Inflammatory macrophage treated with lipopolysaccharide for 1 hour (primary cell): ENCODE measurements around the gene GPR132.
"Not testable (repeated sequence)": the region's sequence is repeated elsewhere in the genome, so short reads cannot be mapped to it uniquely, and the experiment has no call there.

Experiments used
- DNase-seq, 2 donors: peaks; one replicate each; pipeline ENCODE4 v3.0.0-alpha.2; 2020 to 2022

Gene GPR132, protein sequence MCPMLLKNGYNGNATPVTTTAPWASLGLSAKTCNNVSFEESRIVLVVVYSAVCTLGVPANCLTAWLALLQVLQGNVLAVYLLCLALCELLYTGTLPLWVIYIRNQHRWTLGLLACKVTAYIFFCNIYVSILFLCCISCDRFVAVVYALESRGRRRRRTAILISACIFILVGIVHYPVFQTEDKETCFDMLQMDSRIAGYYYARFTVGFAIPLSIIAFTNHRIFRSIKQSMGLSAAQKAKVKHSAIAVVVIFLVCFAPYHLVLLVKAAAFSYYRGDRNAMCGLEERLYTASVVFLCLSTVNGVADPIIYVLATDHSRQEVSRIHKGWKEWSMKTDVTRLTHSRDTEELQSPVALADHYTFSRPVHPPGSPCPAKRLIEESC

DNA sequence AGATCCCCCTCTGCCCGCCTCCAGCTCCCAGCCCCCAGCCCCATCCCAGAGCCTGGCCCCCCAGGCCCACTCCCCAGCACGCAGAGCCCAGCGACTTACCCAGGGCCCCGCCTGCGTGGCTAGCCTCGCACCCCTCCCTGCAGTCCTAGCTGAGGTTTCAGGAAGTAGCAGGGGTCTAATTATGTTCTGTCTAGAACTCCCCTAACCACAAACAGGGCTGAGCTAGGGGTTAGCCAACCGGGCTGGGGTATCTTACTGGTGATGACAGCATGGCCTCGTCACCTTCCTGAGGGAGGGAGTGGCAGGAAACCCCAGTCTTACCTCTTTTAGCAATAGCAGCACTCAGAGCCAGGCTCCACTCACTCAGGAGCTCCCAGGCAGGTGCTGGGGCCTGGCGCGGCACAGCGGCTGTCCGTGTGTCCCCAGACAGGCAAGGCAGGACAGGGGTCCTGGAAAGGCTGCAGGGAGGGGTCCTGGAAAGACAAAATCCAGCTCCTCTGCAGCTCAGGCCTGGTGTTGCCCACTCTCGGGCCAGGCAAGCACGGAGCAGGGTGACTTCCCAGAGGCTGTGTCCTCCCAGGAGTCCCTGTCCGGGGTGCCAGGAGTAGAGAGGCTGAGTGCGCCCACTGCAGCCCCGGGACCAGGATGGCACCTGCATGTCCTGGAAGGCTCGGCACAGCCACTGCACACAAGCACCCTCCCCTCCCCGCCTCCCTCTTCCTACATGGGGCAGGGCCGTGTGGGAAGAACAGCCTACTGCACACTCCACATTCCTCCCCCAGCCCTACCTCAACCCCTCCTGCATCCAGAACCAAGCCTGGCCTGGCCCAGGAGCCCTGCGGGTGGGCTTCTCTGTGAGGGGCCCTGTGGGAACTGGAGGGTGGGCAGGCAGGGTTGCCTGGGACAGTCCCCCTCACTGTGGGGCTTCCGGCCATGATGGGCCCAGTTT, at the start of gene GPR132:
Gene GPR132 (minus strand): TSS at position 151 of the 949 bp plus-strand sequence. CDS start 10,010 bp downstream, outside the sequence.
- peak; percentile 95 to 99 for DNase-seq

DNA sequence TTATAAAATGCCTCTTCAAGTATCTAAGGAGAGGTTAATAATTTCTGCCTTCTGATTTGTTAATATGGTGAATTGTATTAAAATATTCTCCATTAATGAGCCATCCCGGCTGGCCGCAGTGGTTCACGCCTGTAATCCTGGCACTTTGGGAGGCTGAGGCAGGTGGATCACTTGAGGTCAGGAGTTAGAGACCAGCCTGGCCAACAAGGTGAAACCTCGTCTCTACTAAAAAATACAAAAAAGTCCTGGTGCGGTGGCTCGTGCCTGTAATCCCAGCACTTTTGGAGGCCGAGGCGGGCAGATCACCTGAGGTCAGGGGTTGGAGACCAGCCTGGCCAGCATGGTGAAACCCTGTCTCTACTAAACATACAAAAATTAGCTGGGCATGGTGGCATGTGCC, 44.0 kb upstream of the GPR132 start:
- DNase-seq: not testable (repeated sequence)

DNA sequence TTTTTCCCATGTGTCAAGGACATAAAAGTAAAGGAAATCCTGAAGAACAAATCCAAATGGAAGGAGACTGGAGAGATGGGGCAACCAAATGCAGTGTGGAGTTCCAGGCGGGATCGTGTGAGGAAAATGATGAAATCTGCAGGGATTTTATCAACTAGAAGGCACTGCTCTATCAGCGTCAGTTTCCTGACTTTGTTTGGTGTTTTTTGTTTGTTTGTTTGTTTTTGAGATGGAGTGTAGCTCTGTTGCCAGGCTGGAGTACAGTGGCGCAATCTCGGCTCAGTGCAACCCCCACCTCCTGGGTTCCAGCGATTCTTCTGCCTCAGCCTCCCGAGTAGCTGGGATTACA, 43.3 kb upstream of the GPR132 start:
- no peak for DNase-seq

DNA sequence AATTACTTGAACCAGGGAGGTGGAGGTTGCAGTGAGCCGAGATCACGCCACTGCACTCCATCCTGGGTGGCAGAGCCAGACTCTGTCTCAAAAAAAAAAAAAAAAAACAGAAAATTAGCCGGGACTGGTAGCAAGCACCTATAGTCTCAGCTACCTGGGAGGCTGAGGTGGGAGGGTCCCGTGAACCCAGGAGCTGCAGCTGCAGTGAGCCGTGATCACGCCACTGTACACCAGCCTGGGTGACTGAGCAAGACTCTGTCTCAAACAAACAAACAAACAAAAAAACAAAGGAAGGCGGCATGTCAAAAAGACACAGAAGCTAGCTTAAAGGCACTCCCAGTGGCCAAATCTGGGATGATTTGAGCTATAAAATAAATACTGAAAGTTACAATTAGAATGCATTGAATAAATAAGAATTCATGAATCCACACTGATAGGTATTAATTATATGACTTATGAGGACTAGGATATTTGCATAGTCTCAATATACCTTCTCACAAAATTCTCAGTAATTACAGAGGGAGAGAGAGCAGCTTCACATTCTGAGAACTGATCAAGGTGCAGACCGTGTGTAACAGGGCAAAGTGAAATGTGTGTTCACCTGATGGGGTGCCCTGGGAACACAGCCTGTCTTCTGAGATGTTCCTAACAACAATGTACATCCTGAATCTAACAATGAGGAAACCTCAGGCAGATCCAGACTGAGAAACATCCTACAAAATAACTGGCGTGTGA, 42.7 kb upstream of the GPR132 start:
- DNase-seq: no peak

DNA sequence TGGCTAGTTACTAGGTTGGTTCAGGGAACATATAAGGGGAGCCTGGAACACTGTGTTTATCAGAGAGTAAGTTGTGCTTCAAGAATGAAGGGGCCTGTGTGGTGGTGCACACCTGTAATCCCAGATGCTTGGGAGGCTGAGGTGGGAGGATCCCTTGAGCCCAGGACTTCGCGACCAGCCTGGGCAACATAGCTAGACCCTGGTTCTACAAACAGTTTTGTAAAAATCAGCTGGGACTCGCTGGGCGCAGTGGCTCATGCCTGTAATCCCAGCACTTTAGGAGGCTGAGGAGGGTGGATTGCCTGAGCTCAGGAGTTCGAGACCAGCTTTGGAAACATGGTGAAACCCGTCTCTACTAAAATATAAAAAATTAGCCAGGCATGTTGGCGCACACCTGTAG, 42.1 kb upstream of the GPR132 start:
- no peak for DNase-seq

DNA sequence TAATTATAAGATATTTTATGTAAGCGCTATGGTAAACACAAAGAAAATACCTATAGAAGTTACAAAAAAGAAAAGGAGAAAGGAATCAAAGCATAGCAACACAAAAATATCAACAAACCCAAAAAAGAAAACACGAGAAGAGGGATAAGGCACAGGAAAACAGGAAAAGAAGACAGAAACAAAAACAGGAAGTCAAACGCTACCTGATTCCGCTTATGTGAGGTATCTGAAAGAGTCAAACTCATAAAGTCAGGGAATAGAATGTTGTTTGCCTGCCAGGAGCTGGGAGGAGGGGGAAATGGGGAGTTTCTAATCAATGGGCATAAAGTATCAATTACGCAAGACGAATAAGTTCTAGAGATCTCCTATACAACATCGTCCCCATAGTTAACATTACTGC, 39.9 kb upstream of the GPR132 start:
- DNase-seq: no peak

DNA sequence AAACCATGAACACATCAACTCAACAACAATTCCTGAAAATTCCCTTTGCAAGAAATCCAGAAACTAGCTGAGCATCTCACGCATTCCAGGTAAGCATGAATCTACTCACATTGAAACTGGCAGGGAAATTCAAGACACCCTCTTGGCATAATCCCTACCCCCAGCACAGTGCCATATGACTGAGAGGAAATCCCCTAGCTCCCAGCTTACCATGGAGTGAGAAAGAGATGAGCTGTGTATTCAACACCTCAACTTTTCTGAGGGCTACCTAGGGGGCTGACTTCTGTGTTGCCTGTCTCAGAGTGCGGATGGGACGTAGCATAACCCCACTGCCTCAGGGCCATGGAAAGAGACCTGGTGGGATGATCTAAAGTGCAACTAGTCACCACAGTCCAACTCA, 37.7 kb upstream of the GPR132 start:
- no peak for DNase-seq

DNA sequence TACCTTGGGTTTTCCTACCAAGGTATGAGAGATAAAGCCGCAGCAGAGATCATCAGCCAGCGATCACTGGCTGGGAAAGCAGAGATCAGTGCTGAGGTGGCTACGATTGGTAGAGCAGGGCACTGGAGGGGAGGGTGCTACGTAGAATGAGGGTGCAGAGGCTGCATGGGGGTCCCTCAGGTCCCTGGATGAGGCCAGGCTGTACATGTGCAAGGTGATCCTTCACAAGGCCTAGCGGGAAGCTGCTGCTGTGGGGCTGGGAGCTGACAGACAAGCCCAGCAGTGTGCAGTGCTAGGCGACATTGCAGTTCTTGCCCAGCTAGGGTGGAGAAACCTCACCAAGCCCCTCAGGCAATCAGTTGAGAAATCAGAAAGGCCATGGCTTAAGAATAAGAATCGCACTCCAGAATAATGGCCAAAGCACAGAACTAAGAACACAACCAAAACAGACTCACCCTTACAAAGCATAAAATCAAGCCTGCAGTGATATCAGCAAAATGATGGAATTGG, 37.2 kb upstream of the GPR132 start:
- no peak for DNase-seq

DNA sequence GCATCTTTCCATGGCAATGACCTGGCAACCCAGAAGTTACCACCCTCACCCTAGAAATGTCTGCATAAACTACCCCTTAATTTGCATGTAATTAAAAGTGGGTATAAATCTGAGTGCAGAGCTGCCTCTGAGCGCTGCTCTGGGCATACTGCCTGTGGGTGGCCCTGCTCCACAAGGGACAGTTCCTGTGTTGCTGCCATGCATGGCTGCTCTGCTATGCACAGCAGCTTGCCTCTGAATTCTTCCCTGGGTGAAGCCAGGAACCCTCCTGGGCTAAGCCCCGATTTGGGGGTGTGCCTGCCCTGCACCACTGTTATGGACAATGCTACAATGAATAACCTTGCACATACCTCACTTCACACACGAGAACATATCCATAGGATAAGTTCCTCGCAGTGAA, 35.7 kb upstream of the GPR132 start:
- no peak for DNase-seq

DNA sequence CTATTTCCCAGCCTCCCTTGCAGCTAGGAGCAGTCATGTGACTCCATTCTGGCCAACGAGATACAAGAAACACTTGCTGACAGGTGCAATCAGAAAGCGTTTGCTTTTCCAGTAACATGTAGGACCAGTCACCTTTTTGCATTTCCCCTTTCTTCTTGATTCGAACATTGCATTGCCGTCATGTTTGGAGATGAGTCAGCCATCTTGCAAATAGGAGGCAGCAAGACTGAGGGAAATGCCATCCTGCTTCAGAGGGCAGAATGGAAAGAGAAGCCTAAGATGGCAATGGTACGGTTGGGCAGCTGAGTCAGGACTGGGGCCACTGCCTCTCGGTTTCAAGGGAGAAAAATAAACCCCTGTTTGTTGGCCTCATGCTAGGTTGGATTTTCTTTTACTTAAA, 34.5 kb upstream of the GPR132 start:
- no peak for DNase-seq

DNA sequence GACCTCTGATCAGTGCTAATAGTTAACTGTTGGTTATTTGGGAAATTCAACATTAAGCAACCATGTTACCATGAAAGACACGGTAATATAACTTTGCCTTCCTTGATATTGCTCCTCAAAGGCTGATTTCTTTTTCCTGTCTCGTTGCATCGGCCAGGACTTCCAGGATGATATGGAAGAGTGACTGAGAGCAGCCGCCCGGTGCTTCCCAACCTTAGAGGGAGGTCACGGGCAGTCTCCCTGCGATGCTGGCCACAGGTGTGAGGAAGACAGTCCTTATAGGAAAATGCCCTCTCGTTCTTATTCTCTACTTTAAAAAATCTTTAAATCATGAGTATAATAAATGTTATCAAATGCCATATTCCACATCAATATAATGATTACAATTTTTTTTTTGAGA, 33.1 kb upstream of the GPR132 start:
- no peak for DNase-seq

DNA sequence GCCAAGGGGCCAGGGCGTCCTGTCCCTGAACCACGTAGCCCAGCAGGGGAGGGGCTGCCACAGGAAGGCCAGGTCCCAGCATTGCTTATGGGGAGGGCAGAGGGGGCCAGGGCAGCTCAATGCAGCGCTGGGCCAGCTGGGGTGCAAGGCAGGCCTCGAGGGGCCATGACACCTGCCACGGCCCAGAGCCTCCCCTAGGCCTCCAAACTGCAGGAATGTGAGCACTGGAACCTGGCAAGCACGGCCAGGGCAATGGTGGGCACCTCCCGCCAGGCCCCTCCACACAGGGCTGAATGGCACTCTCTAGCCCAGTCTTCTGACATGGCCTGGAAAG, 32.5 kb upstream of the GPR132 start:
- no peak for DNase-seq

DNA sequence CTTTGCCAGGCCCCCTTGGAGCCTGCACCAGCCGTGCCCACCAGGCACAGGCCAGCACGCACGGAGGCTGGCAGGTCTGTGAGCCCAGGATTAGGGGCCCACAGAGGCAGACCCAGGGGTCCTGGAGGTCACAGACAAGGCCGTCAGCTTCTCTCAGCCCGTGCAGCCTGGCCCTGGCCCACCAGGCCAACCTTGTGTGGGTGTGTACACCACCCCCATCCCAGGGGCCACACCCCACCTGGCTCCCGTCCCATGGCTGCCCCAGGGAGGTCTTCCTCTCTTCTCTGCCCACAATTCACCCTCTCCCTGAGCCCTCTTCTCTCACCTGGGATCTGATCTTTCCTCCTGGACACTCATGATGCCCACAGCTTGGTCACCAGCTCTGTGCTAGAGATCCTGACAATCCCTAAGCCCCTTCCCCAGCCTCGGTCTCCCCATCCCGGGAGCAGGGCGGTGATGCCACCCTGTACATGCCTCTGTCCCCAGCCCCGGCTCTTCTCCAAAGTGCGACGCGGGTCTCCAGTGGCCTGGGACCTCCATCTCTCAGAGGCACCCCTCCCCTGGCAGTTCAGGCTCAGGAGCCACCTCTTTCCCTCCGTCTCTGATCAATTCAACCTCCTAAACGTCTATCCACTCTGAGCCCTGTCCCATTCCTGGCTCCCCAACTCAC, 31.1 kb upstream of the GPR132 start:
- DNase-seq: no peak

DNA sequence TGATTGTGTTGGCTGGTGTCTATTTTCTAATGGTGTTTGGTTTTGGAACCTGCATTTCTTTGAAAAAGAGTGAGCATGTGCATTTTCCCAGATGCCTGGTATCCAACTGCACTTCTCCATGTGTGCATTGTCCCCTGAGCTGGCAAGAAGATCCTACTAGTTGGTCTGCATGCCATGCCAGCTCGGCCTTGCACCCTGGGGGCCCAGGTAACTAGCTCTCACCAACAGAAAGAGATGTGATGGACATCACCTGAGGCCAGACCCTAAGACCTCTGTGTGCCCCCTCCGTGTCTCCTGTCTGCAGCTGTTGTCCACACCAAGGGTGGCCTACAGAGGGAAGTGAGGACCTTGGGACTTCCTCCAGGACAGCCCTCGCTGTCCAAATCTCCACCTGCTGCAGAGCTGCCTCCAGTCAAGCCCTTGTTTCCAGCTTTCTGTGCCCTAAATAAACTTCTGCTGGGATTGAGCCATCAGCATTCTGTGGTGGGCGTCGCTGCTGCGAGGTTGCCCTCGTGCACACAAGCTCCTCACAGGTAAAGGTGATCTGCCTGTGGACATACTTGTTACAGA, 30.1 kb upstream of the GPR132 start:
- DNase-seq: no peak

DNA sequence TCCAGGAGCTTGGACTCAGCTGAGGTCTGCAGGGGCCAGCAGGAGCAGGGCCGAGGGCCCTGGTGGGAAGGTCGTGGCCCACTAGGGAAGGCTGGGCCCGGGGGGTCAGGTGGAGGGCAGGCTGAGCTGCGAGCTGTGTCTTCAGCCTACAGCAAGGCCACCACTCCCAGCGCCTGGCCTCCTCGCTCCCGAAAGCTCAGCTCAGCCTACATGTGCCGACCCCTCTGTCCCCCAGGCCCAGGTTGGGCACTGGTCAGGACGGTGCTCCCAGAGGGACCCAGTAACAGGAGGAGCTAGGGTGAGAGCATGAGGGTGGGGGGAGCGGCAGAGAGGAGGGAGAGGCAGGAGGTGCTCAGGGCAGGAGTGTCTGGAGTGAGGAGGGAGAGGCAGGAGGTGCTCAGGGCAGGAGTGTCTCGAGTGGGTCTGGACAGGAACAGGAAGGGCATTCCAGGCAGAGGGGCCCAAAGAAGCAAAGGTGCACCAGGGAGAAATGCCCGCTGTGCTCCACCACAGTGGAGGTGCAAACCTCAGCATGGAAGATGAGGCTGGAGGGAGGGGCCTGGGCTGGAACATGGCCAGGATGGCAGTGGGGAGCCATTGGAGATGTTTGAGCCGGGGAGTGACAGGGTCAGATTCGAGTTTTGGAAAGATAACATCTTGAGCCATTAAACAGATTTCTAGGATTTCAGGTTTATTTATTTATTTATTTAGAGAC, 29.1 kb upstream of the GPR132 start:
- no peak for DNase-seq

DNA sequence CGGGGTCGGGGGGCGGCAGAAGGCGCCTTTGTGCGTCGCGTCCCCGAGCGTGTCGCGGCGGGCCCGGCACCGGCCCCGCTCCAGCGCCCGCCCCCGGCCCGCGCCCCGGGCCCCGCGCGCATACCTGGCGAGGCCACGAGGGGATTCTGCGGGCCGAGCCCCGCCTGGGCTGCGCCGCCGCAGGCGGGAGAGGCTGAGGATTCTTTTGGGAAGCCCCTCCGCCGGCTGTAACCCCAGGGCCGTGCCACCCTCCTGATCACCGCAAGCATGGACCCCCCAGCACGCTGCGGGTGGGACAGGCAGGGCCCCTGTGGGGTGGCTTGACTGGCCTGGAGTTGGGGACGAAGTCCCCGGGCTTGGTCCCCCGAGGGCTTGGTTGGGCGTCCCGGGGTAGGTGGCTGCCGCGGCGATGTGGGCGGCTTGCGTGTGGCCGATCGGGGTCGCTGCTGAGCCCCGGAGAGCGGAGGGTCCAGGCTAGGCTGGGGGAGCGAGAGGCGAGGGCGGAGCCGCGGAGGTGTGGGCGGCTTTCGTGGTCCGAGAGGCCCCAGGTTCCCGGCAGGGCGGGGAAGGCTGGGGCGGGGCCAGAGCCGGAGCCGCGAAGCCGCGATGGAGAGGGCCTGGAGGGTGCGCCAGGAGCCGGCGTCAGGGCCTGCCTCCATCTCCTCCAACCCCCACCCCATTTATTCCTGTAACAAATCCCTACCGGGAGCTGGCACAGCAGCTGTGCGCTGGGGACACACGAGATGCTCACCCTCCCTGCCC, 28.4 kb upstream of the GPR132 start:
- DNase-seq: no peak

DNA sequence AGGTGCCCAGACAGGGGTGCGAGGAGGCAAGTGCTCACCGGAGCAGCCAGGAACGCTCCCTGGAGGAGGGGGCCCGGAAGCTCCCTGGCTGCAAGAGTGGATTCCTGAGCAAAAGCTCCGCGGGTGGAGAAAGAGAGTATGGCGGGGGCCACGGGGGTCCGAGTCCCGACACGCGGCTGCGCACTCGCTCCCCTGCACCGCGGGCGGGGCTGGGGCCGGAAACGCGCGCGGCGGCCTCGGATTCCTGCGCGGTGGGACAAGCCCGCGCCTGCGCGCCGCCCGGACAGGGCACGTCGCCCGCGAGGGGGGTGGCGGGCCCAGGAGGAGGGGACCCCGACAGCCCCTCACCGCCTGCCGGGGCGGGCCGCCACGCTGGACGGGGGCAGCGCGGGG, 27.8 kb upstream of the GPR132 start:
- no peak for DNase-seq

DNA sequence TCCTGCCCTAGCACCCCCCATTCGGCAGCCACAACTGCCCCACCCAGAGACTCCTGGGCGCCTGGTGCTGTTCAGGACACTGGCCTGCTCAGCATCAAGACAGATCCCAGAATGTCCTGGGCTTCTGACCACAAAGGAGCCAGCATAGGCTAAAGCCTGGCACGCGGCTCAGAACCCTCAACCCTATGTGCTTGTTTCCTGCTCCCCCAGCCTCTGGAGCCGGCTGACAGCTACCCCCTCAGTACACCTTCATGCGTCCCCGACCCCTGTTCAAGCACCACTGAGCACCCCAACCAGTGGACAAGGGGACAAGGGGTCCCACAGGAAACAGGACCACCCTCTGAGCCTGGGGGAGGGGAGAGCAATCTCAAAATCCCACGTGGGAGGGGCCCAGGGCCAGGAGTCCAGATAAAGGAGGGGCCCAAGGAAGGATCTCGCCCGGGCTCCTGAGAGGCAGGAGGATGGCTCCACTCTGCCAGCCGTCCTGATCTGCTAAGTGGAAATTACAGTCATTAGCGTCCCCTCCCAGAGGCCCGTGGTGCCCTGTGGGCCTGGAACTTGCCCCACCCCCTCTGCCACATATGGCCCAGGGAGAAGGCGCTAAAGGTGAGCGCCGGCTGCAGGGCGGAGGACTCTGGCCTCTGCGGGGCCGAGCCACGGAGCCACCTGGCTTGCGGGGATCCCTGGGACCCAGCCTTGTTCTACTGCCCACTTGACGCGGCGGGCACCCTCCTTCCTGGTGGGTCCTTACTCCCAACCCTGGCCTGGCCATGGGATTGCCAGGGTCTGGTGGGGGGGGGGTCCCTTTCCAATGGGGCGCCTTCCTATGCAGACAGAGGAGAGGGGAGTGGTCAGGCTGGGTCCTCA, 27.2 kb upstream of the GPR132 start:
- DNase-seq: no peak

DNA sequence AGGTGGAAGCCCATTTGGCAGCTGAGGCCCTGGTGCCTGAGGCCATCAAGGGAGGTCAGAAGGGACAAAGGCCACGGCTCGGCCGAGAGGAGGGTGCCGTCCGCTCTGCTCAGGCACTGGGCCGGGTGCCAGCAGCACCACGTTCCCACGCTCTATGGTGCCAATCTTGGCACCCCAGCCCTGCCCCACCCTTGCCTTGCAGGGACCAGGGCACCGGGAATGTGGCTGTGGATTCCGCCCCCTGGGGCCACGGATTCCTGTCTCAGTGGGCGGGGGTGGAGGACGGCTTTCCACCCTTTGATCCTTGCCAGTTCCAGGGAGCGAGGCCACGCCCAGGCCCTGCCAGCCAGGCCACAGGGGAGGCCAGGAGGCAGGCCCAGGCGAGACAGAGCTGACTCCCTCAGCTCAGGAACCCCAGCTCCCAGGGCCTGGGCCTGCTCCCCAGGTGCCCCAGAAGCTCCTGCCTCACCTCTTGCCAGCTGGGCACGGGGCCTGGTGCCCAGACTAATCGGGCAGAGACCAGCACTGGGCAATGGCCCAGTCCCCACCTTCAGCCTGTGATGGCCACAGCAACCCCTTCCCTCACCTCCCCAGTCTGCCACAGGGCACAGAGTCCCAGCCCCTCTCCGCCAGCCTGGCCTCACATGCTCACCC, 26.4 kb upstream of the GPR132 start:
- DNase-seq: no peak
